Measurements from ENCODE around the gene ZNF416. TPM values are rescaled to one million over a fixed set of nuclear protein-coding genes. Genes with fewer than 3 reads are reported as not detected.

ZNF416 gene
- total RNA-seq, 1 experiment from 2014 or later: 8.7 TPM

- ChIA-PET POLR2A (no interaction called here), CTCF (no interaction called here)
- peak; percentile 45 for ATAC-seq
- Histone ChIP-seq H3K4me1 (ENCODE audit: control insufficient read depth, insufficient read depth, low read length) (peaks cover 7% of the 10 kb centered on the region), H3K4me3 (ENCODE audit: low read depth in 2 of 2, low read length in 2 of 2) (peak overlapping the region; percentile 89 to 93), H3K9me3 (ENCODE audit: control insufficient read depth, insufficient read depth, low read depth, low read length) (peaks cover 35% of the 10 kb centered on the region; the same call in 1 of the 2 replicates), H3K36me3 (ENCODE audit: control insufficient read depth, insufficient read depth, low read length) (no peaks in the 10 kb centered on the region), H3K27me3 (ENCODE audit: control insufficient read depth, insufficient read depth, low read length) (no peaks in the 10 kb centered on the region), H3K27ac (ENCODE audit: low read length) (peak overlapping the region; percentile 79)
- DNase-seq (ENCODE audit: low read depth, low spot score): no peak
- intact Hi-C loops (cut with micrococcal nuclease; ENCODE audit: unreplicated experiment) (no loop called here), in situ Hi-C loops (cut with HindIII; ENCODE audit: low pct_unique_long_range_greater_than_20kb, low sequenced_read_pairs) (no loop called here)
- no TSS peak for BruUV-seq (replicated peaks)
- TF ChIP-seq CTCF (IDR thresholded peaks at IDR 0.05): no peak
- no peak for TF ChIP-seq POLR2AphosphoS5 (IDR thresholded peaks at IDR 0.05; ENCODE audit: low read depth, low read length)
- no peak for TF ChIP-seq TCF7L2 (IDR thresholded peaks at IDR 0.05; ENCODE audit: low read depth, low read length)
- TF ChIP-seq, protein P1, sequence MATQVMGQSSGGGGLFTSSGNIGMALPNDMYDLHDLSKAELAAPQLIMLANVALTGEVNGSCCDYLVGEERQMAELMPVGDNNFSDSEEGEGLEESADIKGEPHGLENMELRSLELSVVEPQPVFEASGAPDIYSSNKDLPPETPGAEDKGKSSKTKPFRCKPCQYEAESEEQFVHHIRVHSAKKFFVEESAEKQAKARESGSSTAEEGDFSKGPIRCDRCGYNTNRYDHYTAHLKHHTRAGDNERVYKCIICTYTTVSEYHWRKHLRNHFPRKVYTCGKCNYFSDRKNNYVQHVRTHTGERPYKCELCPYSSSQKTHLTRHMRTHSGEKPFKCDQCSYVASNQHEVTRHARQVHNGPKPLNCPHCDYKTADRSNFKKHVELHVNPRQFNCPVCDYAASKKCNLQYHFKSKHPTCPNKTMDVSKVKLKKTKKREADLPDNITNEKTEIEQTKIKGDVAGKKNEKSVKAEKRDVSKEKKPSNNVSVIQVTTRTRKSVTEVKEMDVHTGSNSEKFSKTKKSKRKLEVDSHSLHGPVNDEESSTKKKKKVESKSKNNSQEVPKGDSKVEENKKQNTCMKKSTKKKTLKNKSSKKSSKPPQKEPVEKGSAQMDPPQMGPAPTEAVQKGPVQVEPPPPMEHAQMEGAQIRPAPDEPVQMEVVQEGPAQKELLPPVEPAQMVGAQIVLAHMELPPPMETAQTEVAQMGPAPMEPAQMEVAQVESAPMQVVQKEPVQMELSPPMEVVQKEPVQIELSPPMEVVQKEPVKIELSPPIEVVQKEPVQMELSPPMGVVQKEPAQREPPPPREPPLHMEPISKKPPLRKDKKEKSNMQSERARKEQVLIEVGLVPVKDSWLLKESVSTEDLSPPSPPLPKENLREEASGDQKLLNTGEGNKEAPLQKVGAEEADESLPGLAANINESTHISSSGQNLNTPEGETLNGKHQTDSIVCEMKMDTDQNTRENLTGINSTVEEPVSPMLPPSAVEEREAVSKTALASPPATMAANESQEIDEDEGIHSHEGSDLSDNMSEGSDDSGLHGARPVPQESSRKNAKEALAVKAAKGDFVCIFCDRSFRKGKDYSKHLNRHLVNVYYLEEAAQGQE (IDR thresholded peaks at IDR 0.05; ENCODE audit: insufficient read depth in 1 of 2, low read depth in 2 of 2, low read length in 1 of 2): no peak
- no peak for TF ChIP-seq SIN3A (IDR thresholded peaks at IDR 0.05; ENCODE audit: borderline replicate concordance, insufficient read depth, low read depth, low read length)
These were observed 18.6 kb downstream of the ZNF416 start for GRCh38 chr19:57560049-57560491.

DNA sequence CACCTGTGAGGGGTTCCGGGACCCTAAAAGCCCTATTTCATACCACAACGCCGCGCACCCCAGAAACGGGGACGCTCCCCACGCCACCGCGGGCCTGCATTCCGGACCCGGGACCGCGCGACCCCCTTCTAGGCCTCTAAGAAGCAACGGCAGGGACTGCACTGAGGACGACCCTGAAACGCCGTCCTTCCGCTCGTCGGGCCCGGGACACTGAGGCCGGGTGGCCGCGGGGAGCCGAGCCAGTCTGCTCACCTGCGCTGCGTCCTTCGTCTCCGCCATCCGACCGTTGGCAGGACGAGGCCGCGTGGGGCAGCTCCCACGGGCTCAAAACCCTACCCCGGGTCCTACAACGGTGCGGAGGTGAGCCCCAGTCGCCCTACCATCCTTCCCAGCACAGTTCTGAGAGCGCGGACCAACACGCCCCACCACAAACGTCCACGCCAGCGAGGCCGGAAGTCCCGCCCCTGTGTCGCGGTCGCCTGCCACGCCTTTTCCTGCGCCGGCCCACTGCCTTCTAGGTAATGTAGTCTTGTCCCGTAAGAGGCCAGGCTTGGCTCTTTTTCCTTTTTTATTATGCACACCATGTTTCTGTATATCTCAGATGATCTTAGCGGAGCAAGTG is 19.2 kb downstream of the ZNF416 start, which contains the start of gene ZNF550:
Gene ZNF550, minus strand, starts transcription at position 460 of the 622 bp plus-strand sequence. Its CDS starts 181 bp downstream, at position 279.
- TSS peak; percentile 88 for BruUV-seq (replicated peaks)

More for the DNA sequence above, 19.2 kb downstream of the ZNF416 start, which contains the start of gene ZNF550:
- DNase-seq (ENCODE audit: low read depth, low spot score): peak; percentile 53
- intact Hi-C loops (cut with micrococcal nuclease; ENCODE audit: unreplicated experiment) (no loop called here), in situ Hi-C loops (cut with HindIII; ENCODE audit: low pct_unique_long_range_greater_than_20kb, low sequenced_read_pairs) (no loop called here)
- TF ChIP-seq CTCF (IDR thresholded peaks at IDR 0.05): no peak
- peak; percentile 79; the same call in 1 of the 2 replicates for TF ChIP-seq SIN3A (IDR thresholded peaks at IDR 0.05; ENCODE audit: borderline replicate concordance, insufficient read depth, low read depth, low read length)
- TF ChIP-seq POLR2AphosphoS5 (IDR thresholded peaks at IDR 0.05; ENCODE audit: low read depth, low read length): peak; percentile 87
- TF ChIP-seq, protein P1 (IDR thresholded peaks at IDR 0.05; ENCODE audit: insufficient read depth in 1 of 2, low read depth in 2 of 2, low read length in 1 of 2): no peak
- no peak for TF ChIP-seq TCF7L2 (IDR thresholded peaks at IDR 0.05; ENCODE audit: low read depth, low read length)
- H3K27ac ChIP-seq (ENCODE audit: low read length): peak within 1 kb of the TSS; percentile 79
- H3K36me3 ChIP-seq (ENCODE audit: control insufficient read depth, insufficient read depth, low read length): no peaks in the 10 kb centered on the region
- ChIA-PET CTCF (no interaction called here), POLR2A (no interaction called here)
- peak within 1 kb of the TSS; percentile 89 to 93 for H3K4me3 ChIP-seq (ENCODE audit: low read depth in 2 of 2, low read length in 2 of 2)
- peaks cover 30% of the 10 kb centered on the region; the same call in 1 of the 2 replicates for H3K9me3 ChIP-seq (ENCODE audit: control insufficient read depth, insufficient read depth, low read depth, low read length)
- peak; percentile 100 for ATAC-seq
- peaks cover 7% of the 10 kb centered on the region for H3K4me1 ChIP-seq (ENCODE audit: control insufficient read depth, insufficient read depth, low read length)
- no peaks in the 10 kb centered on the region for H3K27me3 ChIP-seq (ENCODE audit: control insufficient read depth, insufficient read depth, low read length)

Data from Panc1 (cell line).